OCI-LY7 (cell line): ENCODE data around the gene OGFR.

Experiments used
- EZH2phosphoT487 ChIP-seq: fragments of 200-600 bp; sonication (generic); IDR thresholded peaks from 2 replicates; pipeline ENCODE4 v1.6.1; 2018; ENCODE audit warnings: low read depth, borderline replicate concordance, mild to moderate bottlenecking, mixed run types, antibody characterized with exemption, low read length, moderate library complexity, mixed read lengths
- TF ChIP-seq, protein P1 (sequence below): fragments of 200-600 bp; sonication (generic); conservative IDR thresholded peaks from 2 replicates; pipeline ENCODE4 v1.5.1; 2014; ENCODE audit warnings: mild to moderate bottlenecking, antibody characterized with exemption, low read length, moderate library complexity, mixed read lengths

DNA sequence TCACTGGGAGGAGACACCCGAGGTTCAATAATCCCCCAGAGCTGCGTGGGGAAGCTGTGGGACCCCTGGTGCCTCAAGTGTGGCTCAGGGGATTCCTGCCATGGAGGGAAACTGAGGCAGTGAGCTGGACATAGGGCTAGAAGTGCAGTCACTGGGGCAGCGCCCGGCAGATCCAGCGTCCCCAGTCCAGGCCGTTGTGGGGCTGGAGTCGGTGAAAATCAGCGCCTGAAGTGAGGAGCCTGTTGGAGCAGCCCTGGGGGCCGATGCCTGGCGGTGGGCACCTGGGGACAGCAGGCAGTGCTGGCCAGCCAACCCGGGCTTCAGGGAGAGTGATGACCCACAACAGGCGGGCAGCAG lies 10.1 kb downstream of the OGFR start:
- TF ChIP-seq, protein P1, sequence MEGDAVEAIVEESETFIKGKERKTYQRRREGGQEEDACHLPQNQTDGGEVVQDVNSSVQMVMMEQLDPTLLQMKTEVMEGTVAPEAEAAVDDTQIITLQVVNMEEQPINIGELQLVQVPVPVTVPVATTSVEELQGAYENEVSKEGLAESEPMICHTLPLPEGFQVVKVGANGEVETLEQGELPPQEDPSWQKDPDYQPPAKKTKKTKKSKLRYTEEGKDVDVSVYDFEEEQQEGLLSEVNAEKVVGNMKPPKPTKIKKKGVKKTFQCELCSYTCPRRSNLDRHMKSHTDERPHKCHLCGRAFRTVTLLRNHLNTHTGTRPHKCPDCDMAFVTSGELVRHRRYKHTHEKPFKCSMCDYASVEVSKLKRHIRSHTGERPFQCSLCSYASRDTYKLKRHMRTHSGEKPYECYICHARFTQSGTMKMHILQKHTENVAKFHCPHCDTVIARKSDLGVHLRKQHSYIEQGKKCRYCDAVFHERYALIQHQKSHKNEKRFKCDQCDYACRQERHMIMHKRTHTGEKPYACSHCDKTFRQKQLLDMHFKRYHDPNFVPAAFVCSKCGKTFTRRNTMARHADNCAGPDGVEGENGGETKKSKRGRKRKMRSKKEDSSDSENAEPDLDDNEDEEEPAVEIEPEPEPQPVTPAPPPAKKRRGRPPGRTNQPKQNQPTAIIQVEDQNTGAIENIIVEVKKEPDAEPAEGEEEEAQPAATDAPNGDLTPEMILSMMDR = no peak
- no peak for TF ChIP-seq EZH2phosphoT487
